Measurements from ENCODE around the gene RCAN1.
"Not testable (repeated sequence)": the region's sequence is repeated elsewhere in the genome, so short reads cannot be mapped to it uniquely, and the experiment has no call there.

The RCAN1 gene

GRCh38 chr21:34560021-34560420, 54.9 kb downstream of the RCAN1 start:
- Histone ChIP-seq H3K4me1 (ENCODE audit: control insufficient read depth, low read depth, low read length) (no peaks in the 10 kb centered on the region), H3K18ac (ENCODE audit: low read length) (no peak overlapping the region), H3K27me3 (ENCODE audit: insufficient read depth, low read length, poor library complexity) (no peaks in the 10 kb centered on the region), H3K56ac (ENCODE audit: low read length) (no peak overlapping the region), H3K4me3 (ENCODE audit: low read length) (no peak overlapping the region), H2BK5ac (ENCODE audit: low read length) (no peak overlapping the region), H4K8ac (ENCODE audit: low read depth, low read length) (no peak overlapping the region), H2BK120ac (ENCODE audit: low read depth, low read length) (no peak overlapping the region), H3K27ac (ENCODE audit: low read depth, low read length) (no peak overlapping the region), H3K4ac (ENCODE audit: low read depth, low read length) (no peak overlapping the region), H3K36me3 (ENCODE audit: control insufficient read depth, insufficient read depth, low read length) (no peaks in the 10 kb centered on the region), H2BK15ac (replicated peaks; ENCODE audit: low read depth) (no peak overlapping the region), H4K5ac (ENCODE audit: low read length) (no peak overlapping the region), H3K9ac (ENCODE audit: low read length) (no peak overlapping the region), H2AK5ac (ENCODE audit: low read length) (no peak overlapping the region), H3K23ac (ENCODE audit: low read length) (no peak overlapping the region), H3K4me2 (ENCODE audit: low read length) (no peak overlapping the region), H3K79me2 (ENCODE audit: control insufficient read depth, insufficient read depth, low read length) (no peaks in the 10 kb centered on the region), H3K79me1 (ENCODE audit: low read length) (no peaks in the 10 kb centered on the region)
- DNase-seq, result no peak
- no CpG with 5 or more reads among the region's 5 CpGs for WGBS (ENCODE audit: extremely low coverage, insufficient coverage, low lambda C conversion rate)

- no peaks in the 10 kb centered on the region for H3K79me2 ChIP-seq (ENCODE audit: control insufficient read depth, insufficient read depth, low read length)
- no peak overlapping the region for H3K56ac ChIP-seq (ENCODE audit: low read length)
- no peak overlapping the region for H3K23ac ChIP-seq (ENCODE audit: low read length)
- H4K8ac ChIP-seq (ENCODE audit: low read depth, low read length), result no peak overlapping the region
- no peak overlapping the region for H3K9ac ChIP-seq (ENCODE audit: low read length)
- H2BK15ac ChIP-seq (replicated peaks; ENCODE audit: low read depth), result no peak overlapping the region
- no peak overlapping the region for H3K4me2 ChIP-seq (ENCODE audit: low read length)
- H3K27ac ChIP-seq (ENCODE audit: low read depth, low read length), result no peak overlapping the region
- no peak for DNase-seq
- no peak overlapping the region for H3K4ac ChIP-seq (ENCODE audit: low read depth, low read length)
- WGBS (ENCODE audit: extremely low coverage, insufficient coverage, low lambda C conversion rate), result no CpG with 5 or more reads among the region's 6 CpGs
- H2BK120ac ChIP-seq (ENCODE audit: low read depth, low read length), result no peak overlapping the region
- no peaks in the 10 kb centered on the region for H3K79me1 ChIP-seq (ENCODE audit: low read length)
- H3K18ac ChIP-seq (ENCODE audit: low read length), result no peak overlapping the region
- H2BK5ac ChIP-seq (ENCODE audit: low read length), result no peak overlapping the region
- no peaks in the 10 kb centered on the region for H3K27me3 ChIP-seq (ENCODE audit: insufficient read depth, low read length, poor library complexity)
- no peak overlapping the region for H4K5ac ChIP-seq (ENCODE audit: low read length)
- no peak overlapping the region for H3K4me3 ChIP-seq (ENCODE audit: low read length)
- H3K4me1 ChIP-seq (ENCODE audit: control insufficient read depth, low read depth, low read length), result no peaks in the 10 kb centered on the region
- no peak overlapping the region for H2AK5ac ChIP-seq (ENCODE audit: low read length)
- H3K36me3 ChIP-seq (ENCODE audit: control insufficient read depth, insufficient read depth, low read length), result no peaks in the 10 kb centered on the region
Measured at GRCh38 chr21:34559089-34559631, 55.8 kb downstream of the RCAN1 start.

GRCh38 chr21:34558166-34558565, 56.7 kb downstream of the RCAN1 start:
- no peak overlapping the region for H3K9ac ChIP-seq (ENCODE audit: low read length)
- H2BK15ac ChIP-seq (replicated peaks; ENCODE audit: low read depth), result no peak overlapping the region
- H3K56ac ChIP-seq (ENCODE audit: low read length), result no peak overlapping the region
- no peak for DNase-seq
- H3K36me3 ChIP-seq (ENCODE audit: control insufficient read depth, insufficient read depth, low read length), result no peaks in the 10 kb centered on the region
- H2AK5ac ChIP-seq (ENCODE audit: low read length), result no peak overlapping the region
- H4K8ac ChIP-seq (ENCODE audit: low read depth, low read length), result no peak overlapping the region
- no CpG with 5 or more reads among the region's 5 CpGs for WGBS (ENCODE audit: extremely low coverage, insufficient coverage, low lambda C conversion rate)
- no peaks in the 10 kb centered on the region for H3K27me3 ChIP-seq (ENCODE audit: insufficient read depth, low read length, poor library complexity)
- no peak overlapping the region for H3K23ac ChIP-seq (ENCODE audit: low read length)
- H4K5ac ChIP-seq (ENCODE audit: low read length), result no peak overlapping the region
- no peaks in the 10 kb centered on the region for H3K4me1 ChIP-seq (ENCODE audit: control insufficient read depth, low read depth, low read length)
- H3K27ac ChIP-seq (ENCODE audit: low read depth, low read length), result no peak overlapping the region
- no peak overlapping the region for H2BK120ac ChIP-seq (ENCODE audit: low read depth, low read length)
- no peak overlapping the region for H2BK5ac ChIP-seq (ENCODE audit: low read length)
- H3K79me2 ChIP-seq (ENCODE audit: control insufficient read depth, insufficient read depth, low read length), result no peaks in the 10 kb centered on the region
- H3K4me3 ChIP-seq (ENCODE audit: low read length), result no peak overlapping the region
- H3K4ac ChIP-seq (ENCODE audit: low read depth, low read length), result no peak overlapping the region
- H3K79me1 ChIP-seq (ENCODE audit: low read length), result no peaks in the 10 kb centered on the region
- no peak overlapping the region for H3K18ac ChIP-seq (ENCODE audit: low read length)
- no peak overlapping the region for H3K4me2 ChIP-seq (ENCODE audit: low read length)

- no peak overlapping the region for H3K9ac ChIP-seq (ENCODE audit: low read length)
- no peaks in the 10 kb centered on the region for H3K4me1 ChIP-seq (ENCODE audit: control insufficient read depth, low read depth, low read length)
- H3K4me2 ChIP-seq (ENCODE audit: low read length), result no peak overlapping the region
- no peak overlapping the region for H3K23ac ChIP-seq (ENCODE audit: low read length)
- H3K36me3 ChIP-seq (ENCODE audit: control insufficient read depth, insufficient read depth, low read length), result no peaks in the 10 kb centered on the region
- no peak overlapping the region for H4K5ac ChIP-seq (ENCODE audit: low read length)
- no peaks in the 10 kb centered on the region for H3K79me2 ChIP-seq (ENCODE audit: control insufficient read depth, insufficient read depth, low read length)
- H3K4ac ChIP-seq (ENCODE audit: low read depth, low read length), result no peak overlapping the region
- H3K27me3 ChIP-seq (ENCODE audit: insufficient read depth, low read length, poor library complexity), result no peaks in the 10 kb centered on the region
- H3K27ac ChIP-seq (ENCODE audit: low read depth, low read length), result no peak overlapping the region
- DNase-seq, result no peak
- no peak overlapping the region for H3K18ac ChIP-seq (ENCODE audit: low read length)
- H2BK5ac ChIP-seq (ENCODE audit: low read length), result no peak overlapping the region
- H3K79me1 ChIP-seq (ENCODE audit: low read length), result no peaks in the 10 kb centered on the region
- H2BK15ac ChIP-seq (replicated peaks; ENCODE audit: low read depth), result no peak overlapping the region
- H2AK5ac ChIP-seq (ENCODE audit: low read length), result no peak overlapping the region
- H3K56ac ChIP-seq (ENCODE audit: low read length), result no peak overlapping the region
- H2BK120ac ChIP-seq (ENCODE audit: low read depth, low read length), result no peak overlapping the region
- no CpG with 5 or more reads among the region's 5 CpGs for WGBS (ENCODE audit: extremely low coverage, insufficient coverage, low lambda C conversion rate)
- no peak overlapping the region for H3K4me3 ChIP-seq (ENCODE audit: low read length)
- no peak overlapping the region for H4K8ac ChIP-seq (ENCODE audit: low read depth, low read length)
Measured at GRCh38 chr21:34557261-34557660, 57.7 kb downstream of the RCAN1 start.

GRCh38 chr21:34554670-34555069, 60.2 kb downstream of the RCAN1 start:
- not testable (repeated sequence) for H3K18ac ChIP-seq (ENCODE audit: low read length); H3K23ac ChIP-seq (ENCODE audit: low read length); H3K79me1 ChIP-seq (ENCODE audit: low read length); H2BK120ac ChIP-seq (ENCODE audit: low read depth, low read length); H3K9ac ChIP-seq (ENCODE audit: low read length); H4K8ac ChIP-seq (ENCODE audit: low read depth, low read length); H2BK15ac ChIP-seq (replicated peaks; ENCODE audit: low read depth); H3K36me3 ChIP-seq (ENCODE audit: control insufficient read depth, insufficient read depth, low read length); H3K27ac ChIP-seq (ENCODE audit: low read depth, low read length); DNase-seq; H2AK5ac ChIP-seq (ENCODE audit: low read length); H3K4me2 ChIP-seq (ENCODE audit: low read length); H4K5ac ChIP-seq (ENCODE audit: low read length); H3K79me2 ChIP-seq (ENCODE audit: control insufficient read depth, insufficient read depth, low read length); H3K27me3 ChIP-seq (ENCODE audit: insufficient read depth, low read length, poor library complexity); H3K4me3 ChIP-seq (ENCODE audit: low read length); H3K56ac ChIP-seq (ENCODE audit: low read length); H3K4me1 ChIP-seq (ENCODE audit: control insufficient read depth, low read depth, low read length); H3K4ac ChIP-seq (ENCODE audit: low read depth, low read length); H2BK5ac ChIP-seq (ENCODE audit: low read length)
- WGBS (ENCODE audit: extremely low coverage, insufficient coverage, low lambda C conversion rate), result no CpG with 5 or more reads among the region's 2 CpGs

- no peak overlapping the region for H3K56ac ChIP-seq (ENCODE audit: low read length)
- H3K27ac ChIP-seq (ENCODE audit: low read depth, low read length), result no peak overlapping the region
- no peaks in the 10 kb centered on the region for H3K27me3 ChIP-seq (ENCODE audit: insufficient read depth, low read length, poor library complexity)
- no peak overlapping the region for H3K4ac ChIP-seq (ENCODE audit: low read depth, low read length)
- no peak overlapping the region for H3K4me2 ChIP-seq (ENCODE audit: low read length)
- no peak overlapping the region for H3K23ac ChIP-seq (ENCODE audit: low read length)
- no peaks in the 10 kb centered on the region for H3K36me3 ChIP-seq (ENCODE audit: control insufficient read depth, insufficient read depth, low read length)
- no peak overlapping the region for H3K9ac ChIP-seq (ENCODE audit: low read length)
- H2BK5ac ChIP-seq (ENCODE audit: low read length), result no peak overlapping the region
- no peaks in the 10 kb centered on the region for H3K79me1 ChIP-seq (ENCODE audit: low read length)
- H2AK5ac ChIP-seq (ENCODE audit: low read length), result no peak overlapping the region
- no peak overlapping the region for H2BK15ac ChIP-seq (replicated peaks; ENCODE audit: low read depth)
- DNase-seq, result no peak
- WGBS (ENCODE audit: extremely low coverage, insufficient coverage, low lambda C conversion rate), result no CpG with 5 or more reads among the region's 4 CpGs
- no peak overlapping the region for H3K18ac ChIP-seq (ENCODE audit: low read length)
- no peaks in the 10 kb centered on the region for H3K79me2 ChIP-seq (ENCODE audit: control insufficient read depth, insufficient read depth, low read length)
- H4K8ac ChIP-seq (ENCODE audit: low read depth, low read length), result no peak overlapping the region
- no peak overlapping the region for H4K5ac ChIP-seq (ENCODE audit: low read length)
- no peaks in the 10 kb centered on the region for H3K4me1 ChIP-seq (ENCODE audit: control insufficient read depth, low read depth, low read length)
- no peak overlapping the region for H2BK120ac ChIP-seq (ENCODE audit: low read depth, low read length)
- H3K4me3 ChIP-seq (ENCODE audit: low read length), result no peak overlapping the region
Measured at GRCh38 chr21:34554227-34554626, 60.7 kb downstream of the RCAN1 start.

Measured in mesendoderm (in vitro differentiated cells).